ENCODE results near the gene DHX30.

DHX30 gene

GRCh38 chr3:47852604-47853602 is 50.0 kb downstream of the DHX30 start:
- DNase-seq (ENCODE audit: low spot score) = no peak

- DNase-seq (ENCODE audit: low spot score) = no peak
Observed at GRCh38 chr3:47854267-47854666, 51.3 kb downstream of the DHX30 start.

DNA sequence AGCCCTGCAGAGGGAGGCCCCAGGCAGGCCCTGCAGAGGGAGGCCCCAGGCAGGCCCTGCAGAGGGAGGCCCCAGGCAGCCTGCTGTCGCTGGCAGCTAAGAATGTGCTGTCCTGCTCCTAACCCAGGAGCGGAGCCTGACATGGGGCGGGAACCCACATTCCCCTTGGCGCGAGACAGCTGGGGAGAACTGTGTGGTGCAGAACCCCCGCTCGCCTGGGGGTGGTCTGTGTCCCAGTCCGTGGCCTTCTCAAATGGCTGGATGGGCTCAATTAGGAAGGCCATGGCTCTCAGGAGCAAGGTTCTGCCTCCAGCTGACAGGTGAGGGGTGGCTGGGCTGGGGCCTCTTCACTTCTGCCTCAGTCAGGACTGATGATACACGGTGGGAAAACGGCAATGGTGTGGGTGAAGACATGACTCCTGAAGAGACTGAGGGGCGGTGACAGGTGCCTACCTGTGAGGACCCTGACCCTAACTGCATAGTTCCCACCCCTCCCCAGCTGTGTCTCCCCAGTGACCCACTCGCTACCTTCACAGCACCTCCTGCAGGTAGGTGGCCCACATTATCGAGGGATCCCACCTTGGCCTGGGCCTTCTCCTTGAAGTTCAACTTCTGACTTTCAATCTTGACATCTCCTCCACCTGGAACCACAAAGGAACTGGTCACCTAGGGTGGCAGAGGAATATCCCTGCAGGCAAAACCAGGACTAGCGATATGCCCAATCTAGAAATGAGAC is 52.0 kb downstream of the DHX30 start:
- no peak for DNase-seq (ENCODE audit: low spot score)

GRCh38 chr3:47855461-47856383 is 52.8 kb downstream of the DHX30 start:
- no peak for DNase-seq (ENCODE audit: low spot score)

GRCh38 chr3:47856669-47857068 is 53.7 kb downstream of the DHX30 start:
- no peak for DNase-seq (ENCODE audit: low spot score)

DNA sequence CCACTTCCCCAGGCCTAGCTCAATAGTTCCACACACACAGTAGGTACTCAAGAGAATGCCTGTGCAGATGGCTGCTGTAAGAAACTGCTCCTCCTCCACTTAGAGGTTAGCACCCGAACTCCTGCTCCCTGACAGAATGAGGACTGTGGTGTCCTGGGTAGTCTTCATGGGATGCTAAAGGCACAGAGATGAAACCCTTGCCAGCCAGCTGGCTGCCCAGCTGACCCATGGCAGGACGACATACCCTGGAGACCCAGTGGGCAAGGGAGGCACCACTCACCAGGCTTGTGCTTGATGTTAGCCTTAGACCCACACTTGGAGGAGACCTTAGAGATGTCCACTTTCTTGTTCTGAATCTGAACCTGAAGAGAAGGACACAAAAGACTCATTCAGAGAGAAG is 54.2 kb downstream of the DHX30 start:
- no peak for DNase-seq (ENCODE audit: low spot score)

GRCh38 chr3:47859956-47860605 is 57.1 kb downstream of the DHX30 start:
- DNase-seq (ENCODE audit: low spot score) = no peak

DNA sequence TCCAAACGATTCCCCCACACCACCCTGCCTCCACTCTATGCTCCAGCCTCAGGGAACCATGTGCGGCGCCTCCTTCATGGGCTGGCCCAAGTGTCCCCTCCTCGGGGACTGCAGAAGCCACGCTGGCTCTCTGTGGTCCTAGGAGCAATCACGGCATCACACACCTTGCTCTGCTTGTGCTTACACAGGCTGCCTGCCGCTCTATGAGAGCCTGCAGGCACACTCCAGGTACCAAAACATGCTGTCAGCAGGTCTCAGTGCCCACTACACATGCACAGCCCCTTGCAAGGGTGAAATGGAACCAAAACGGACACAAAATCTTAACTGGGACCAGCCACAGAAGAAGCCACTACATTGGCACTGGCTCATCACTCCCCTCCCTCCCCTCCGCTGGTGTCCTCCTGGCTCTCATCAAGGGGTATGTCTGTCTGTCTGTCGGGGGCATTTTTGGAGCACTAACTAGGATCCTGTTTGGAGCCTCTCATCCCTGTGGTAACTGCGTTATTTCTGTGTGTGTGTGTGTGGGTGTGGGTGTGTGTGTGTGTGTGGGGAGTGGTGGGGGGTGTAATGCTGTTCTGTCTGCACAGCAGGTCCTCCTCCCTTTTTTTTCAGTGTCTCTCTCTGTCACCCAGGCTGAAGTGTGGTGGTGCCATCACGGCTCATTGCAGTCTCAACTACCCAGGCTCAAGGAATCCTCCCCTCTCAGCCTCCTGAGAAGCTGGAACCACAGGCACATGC is 60.6 kb downstream of the DHX30 start:
- no peak for DNase-seq (ENCODE audit: low spot score)

GRCh38 chr3:47865192-47865591 is 62.3 kb downstream of the DHX30 start:
- no peak for DNase-seq (ENCODE audit: low spot score)

- peak; percentile 42 for DNase-seq (ENCODE audit: low spot score)
Observed at GRCh38 chr3:47867451-47868044, 64.6 kb downstream of the DHX30 start.

- DNase-seq (ENCODE audit: low spot score) = no peak
Observed at GRCh38 chr3:47868306-47868705, 65.4 kb downstream of the DHX30 start.

DNA sequence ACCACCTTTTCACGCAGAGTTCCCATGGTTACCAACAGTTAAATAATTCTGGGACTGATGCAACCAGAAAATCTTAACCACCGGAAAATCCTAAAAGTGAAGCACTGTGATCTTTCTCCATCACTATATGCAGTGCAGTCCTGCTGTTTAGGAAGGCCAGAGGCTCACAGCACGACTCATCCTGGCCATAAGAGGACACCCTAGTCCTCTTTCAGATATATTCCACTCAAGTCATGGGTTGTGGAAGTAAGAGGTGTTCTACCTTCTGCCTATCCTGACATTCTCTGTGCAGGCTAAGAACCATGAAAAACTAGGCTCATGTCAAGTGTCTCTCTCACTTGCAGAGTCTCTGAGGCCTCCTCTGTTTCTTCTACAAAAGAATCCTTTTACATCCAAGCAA is 67.2 kb downstream of the DHX30 start:
- no peak for DNase-seq (ENCODE audit: low spot score)

GRCh38 chr3:47870702-47871260 is 67.8 kb downstream of the DHX30 start:
- no peak for DNase-seq (ENCODE audit: low spot score)

DNA sequence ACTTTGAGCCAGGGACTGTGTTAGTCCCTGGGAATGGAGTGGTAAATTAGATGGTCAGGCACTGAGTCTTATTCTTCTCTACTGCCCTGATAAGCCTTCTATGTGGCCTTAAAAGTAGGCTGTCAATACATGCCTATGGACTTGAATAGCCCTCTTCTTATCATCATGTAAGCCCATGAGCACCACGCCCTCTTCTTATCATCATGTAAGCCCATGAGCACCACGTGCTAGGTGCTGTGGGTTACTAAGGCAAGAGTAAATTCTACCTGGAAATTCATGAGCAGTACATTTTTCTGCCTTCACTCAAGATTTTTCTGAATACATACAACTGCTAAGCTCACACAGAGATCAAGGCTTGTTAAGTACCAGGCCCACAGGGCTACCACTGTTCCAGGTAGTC is 68.5 kb downstream of the DHX30 start:
- DNase-seq (ENCODE audit: low spot score) = no peak

DNA sequence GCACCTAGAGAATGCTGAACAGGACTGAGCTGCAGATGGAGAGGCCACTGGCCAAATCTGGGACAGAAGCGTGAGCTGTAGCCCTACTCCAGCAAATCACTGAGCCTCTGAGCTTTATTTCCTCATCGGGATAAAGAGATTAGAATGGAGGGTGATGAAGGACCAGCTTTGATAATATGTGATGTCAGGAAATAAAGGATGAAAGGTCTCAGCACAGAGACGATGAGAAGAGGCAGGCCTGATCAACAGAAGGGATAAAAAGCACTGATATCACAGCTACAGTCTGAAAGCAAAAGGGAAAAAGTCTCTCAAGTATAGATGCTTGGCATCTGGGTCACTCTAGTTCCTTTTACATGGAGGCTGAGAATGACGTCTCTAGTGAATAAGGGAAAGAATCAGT is 70.0 kb downstream of the DHX30 start:
- no peak for DNase-seq (ENCODE audit: low spot score)

DNA sequence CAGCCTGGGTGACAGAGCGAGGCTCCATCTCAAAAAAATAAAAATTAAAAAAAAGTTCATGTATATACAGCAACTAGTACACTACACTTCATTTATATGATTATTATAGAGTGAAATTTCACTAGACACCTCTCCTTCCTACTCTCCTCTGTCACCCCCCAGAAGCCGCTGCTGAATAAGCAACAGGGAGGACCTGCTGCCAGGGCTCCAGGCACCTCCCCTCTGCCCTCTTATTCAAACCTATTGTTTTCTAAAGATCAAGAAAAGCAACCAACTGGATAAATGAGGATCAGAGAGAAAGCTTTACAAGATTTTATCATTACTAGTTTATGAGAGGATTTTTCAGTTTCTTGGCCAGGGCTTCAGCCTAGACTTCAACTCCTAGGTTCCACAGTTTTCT is 71.5 kb downstream of the DHX30 start:
- DNase-seq (ENCODE audit: low spot score) = no peak

DNA sequence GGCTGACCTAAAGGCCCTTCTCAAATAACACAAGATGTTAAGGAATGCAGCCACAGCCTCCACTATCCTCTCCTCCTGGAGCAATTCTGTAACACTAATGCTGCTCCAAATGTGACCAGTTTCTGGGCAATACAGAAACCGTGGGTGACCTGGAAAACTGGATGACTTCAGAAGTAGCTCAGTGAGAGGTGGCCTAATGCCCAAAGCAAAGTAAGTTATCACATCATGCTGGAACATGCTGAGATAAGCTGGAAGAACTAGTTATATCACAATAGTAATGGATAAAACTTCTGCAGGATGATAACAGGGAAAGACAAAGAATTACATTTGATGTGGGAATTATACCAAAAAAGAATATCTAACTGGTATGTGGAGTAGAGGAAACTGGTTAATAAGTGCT is 72.0 kb downstream of the DHX30 start:
- no peak for DNase-seq (ENCODE audit: low spot score)

DNA sequence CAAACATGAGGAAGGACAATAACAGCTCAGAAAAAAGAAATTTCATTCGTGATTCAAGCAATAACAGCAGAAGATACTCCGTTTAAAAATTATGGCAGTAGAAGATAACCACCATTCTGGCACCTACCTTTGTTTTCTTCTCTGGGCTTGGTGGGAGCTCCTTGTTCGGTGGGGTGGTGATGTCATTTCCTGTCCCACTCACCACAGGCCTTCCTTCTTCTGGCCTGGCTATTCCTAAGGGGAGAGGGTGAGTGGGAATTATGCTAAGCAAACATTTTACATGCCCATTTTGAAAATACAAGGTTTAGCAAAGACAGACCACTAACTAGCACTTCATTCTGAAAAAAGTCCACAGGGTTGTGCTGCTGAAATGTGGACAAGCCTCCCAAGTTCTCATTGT is 74.4 kb downstream of the DHX30 start:
- DNase-seq (ENCODE audit: low spot score) = no peak

GRCh38 chr3:47877719-47878118 is 74.8 kb downstream of the DHX30 start:
- no peak for DNase-seq (ENCODE audit: low spot score)

- DNase-seq (ENCODE audit: low spot score) = no peak
Observed at GRCh38 chr3:47882338-47882737, 79.4 kb downstream of the DHX30 start.
